ENCODE data around the gene MAD1L1. TPM values are rescaled to one million over a fixed set of nuclear protein-coding genes. Genes with fewer than 3 reads are reported as not detected.

The MAD1L1 gene
- total RNA-seq, 1 donor from 2014 or later: 53.8 TPM

DNA sequence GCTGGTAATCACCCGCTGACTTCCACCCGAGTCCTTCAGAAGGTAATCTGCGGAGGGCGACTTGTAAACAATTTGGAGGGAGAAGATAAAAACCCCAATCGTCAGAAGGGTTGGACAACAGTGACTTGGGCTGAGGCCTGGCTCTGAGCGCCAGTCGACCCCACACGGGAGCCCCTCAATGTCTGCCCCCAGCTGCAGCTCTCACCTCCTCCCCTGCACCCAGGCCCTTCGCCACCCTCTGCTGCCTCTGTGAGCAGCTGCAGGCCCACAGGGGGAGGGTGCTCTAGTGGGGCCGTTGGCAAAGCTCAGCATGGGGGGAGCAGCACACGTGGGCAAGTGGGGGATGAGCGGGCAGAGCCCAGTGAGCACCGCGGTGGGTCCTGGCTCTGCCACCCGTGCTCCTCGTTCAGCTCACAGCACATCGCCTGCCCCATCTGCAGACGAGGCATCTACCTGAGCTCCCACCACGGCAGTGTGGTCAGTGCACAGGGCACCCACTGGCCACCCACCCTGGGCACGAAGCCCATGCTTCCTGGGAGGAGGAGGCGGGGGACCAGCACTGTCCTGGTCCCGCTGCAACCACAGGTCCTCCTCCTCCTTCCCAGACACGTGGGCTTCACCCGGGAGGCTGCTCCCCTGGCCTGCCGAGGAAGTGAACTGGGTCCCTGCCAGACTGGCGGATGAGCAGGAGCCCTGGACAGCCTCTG lies 282.1 kb downstream of the MAD1L1 start:
- Mint-ChIP-seq H3K4me1 (peaks cover 3% of the 10 kb centered on the region), H3K36me3 (ENCODE audit: low read depth) (no peaks in the 10 kb centered on the region), H3K27me3 (ENCODE audit: low read depth) (no peaks in the 10 kb centered on the region), H3K27ac (ENCODE audit: unreplicated experiment) (no peak overlapping the region), H3K9me3 (no peaks in the 10 kb centered on the region), H3K4me3 (no peak overlapping the region)
- TF ChIP-seq, protein P1, sequence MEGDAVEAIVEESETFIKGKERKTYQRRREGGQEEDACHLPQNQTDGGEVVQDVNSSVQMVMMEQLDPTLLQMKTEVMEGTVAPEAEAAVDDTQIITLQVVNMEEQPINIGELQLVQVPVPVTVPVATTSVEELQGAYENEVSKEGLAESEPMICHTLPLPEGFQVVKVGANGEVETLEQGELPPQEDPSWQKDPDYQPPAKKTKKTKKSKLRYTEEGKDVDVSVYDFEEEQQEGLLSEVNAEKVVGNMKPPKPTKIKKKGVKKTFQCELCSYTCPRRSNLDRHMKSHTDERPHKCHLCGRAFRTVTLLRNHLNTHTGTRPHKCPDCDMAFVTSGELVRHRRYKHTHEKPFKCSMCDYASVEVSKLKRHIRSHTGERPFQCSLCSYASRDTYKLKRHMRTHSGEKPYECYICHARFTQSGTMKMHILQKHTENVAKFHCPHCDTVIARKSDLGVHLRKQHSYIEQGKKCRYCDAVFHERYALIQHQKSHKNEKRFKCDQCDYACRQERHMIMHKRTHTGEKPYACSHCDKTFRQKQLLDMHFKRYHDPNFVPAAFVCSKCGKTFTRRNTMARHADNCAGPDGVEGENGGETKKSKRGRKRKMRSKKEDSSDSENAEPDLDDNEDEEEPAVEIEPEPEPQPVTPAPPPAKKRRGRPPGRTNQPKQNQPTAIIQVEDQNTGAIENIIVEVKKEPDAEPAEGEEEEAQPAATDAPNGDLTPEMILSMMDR (conservative IDR thresholded peaks at IDR 0.05): no peak
- no peak for DNase-seq (ENCODE audit: low read depth, low spot score)

DNA sequence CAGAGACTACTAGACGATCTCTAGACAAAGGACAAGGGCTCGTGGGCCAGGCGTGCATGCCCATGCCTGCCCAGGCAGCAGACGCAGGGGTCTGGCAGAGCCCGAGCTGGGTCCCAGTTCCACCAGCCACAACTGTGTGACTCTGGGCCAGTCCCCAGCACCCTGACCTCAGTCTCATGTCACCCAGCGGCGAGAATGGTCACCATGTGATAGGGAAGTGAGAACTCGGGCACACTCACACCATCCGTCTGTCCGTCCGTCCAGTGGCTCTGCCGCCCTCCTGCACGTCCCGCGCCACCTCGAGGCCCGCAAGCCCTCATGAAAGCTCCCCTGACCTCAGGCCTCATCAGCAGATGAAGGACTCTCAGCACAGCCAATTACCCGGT lies 282.7 kb downstream of the MAD1L1 start:
- no peak overlapping the region for H3K27ac Mint-ChIP-seq (ENCODE audit: unreplicated experiment)
- DNase-seq (ENCODE audit: low read depth, low spot score): no peak
- H3K4me3 Mint-ChIP-seq: no peak overlapping the region
- H3K4me1 Mint-ChIP-seq: peaks cover 3% of the 10 kb centered on the region
- H3K9me3 Mint-ChIP-seq: no peaks in the 10 kb centered on the region
- TF ChIP-seq, protein P1 (conservative IDR thresholded peaks at IDR 0.05): no peak
- no peaks in the 10 kb centered on the region for H3K27me3 Mint-ChIP-seq (ENCODE audit: low read depth)
- H3K36me3 Mint-ChIP-seq (ENCODE audit: low read depth): no peaks in the 10 kb centered on the region

DNA sequence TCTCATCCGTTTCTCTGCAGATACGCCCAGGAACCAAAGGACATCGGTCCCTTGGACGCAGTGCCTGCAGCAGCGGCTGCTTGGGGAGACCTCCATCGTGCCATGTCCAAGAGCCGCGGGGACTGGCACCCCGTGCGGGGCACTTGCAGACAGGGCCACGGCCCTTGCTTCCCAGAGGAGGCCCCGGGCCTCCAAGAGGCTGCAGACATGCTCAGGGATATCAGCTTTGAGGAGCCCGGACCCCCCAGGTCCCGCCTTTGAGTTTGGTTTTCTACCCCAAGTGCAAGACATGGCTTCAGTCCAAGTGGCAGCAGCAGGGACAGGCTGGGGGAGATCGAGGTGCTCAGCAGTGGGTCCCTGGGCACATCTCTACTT lies 283.1 kb downstream of the MAD1L1 start:
- no peak overlapping the region for H3K27ac Mint-ChIP-seq (ENCODE audit: unreplicated experiment)
- H3K4me1 Mint-ChIP-seq: peaks cover 3% of the 10 kb centered on the region
- DNase-seq (ENCODE audit: low read depth, low spot score): no peak
- no peaks in the 10 kb centered on the region for H3K36me3 Mint-ChIP-seq (ENCODE audit: low read depth)
- no peaks in the 10 kb centered on the region for H3K27me3 Mint-ChIP-seq (ENCODE audit: low read depth)
- no peaks in the 10 kb centered on the region for H3K9me3 Mint-ChIP-seq
- H3K4me3 Mint-ChIP-seq: no peak overlapping the region
- TF ChIP-seq, protein P1 (conservative IDR thresholded peaks at IDR 0.05): no peak

DNA sequence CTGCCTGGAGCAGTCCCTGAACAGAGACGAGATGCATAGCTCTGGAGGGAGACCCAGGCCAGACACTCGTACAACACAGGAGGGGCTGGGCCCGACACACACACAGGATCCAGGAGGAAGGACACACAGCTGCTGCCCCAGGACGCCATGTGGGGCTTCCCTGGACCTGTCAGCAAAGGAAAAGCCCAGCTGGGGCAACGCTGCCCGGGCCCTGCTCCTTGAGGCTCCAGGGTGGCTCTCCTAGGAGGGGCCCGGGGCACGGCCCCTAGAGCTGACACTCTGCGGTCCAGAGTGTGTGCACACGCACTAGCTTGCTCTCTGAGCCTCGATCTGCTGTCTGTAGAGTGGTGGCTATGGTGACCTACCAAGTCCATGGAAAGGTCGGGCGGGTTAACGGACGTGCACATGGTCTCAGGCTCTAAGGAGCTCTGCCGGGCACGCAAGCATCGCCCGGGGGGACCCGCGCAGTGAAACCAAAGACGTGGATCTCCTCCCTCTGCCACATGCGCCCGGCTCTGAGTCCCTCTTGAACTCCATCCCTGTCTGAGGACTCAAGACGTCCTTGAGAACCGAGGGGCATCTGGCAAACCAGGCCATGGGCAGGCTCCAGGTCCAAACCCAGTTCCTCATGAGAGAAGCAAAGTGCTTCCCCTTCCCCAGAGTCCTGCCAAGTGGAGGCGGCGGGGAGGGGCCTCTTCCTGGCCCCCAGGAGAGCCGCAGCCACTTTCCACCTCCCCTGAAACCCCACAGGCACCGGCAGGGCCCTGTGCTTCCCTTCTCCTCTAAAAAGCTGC lies 283.7 kb downstream of the MAD1L1 start:
- TF ChIP-seq, protein P1 (conservative IDR thresholded peaks at IDR 0.05): no peak
- Mint-ChIP-seq H3K27ac (ENCODE audit: unreplicated experiment) (no peak overlapping the region), H3K9me3 (no peaks in the 10 kb centered on the region), H3K36me3 (ENCODE audit: low read depth) (no peaks in the 10 kb centered on the region), H3K4me3 (no peak overlapping the region), H3K4me1 (peaks cover 6% of the 10 kb centered on the region), H3K27me3 (ENCODE audit: low read depth) (no peaks in the 10 kb centered on the region)
- no peak for DNase-seq (ENCODE audit: low read depth, low spot score)

DNA sequence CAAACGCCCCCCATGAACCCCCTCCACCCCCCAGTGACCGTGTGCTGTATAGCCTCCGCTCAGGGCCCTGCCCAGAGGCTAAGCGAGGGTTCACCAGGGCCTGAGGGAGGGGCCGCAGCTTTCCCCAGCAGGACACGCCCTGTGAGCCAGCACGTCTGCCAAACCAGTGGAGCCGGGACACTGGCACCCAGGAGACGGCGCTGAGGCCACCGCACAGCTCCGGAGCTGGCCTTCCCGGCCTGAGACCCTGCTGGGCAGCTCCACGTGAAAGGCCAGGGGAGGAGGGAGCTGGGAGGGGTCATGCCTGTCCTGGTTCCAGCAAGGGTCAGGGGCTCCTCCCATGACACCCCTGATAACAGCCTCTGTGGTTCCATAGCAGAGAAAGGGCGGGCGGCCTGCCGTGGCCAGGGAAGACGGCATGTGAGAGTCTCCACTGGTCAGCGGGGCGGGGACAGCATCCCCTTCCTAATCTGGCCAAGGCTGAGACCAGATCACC lies 284.4 kb downstream of the MAD1L1 start:
- TF ChIP-seq, protein P1 (conservative IDR thresholded peaks at IDR 0.05): no peak
- Mint-ChIP-seq H3K4me3 (no peak overlapping the region), H3K27me3 (ENCODE audit: low read depth) (no peaks in the 10 kb centered on the region), H3K36me3 (ENCODE audit: low read depth) (no peaks in the 10 kb centered on the region), H3K27ac (ENCODE audit: unreplicated experiment) (no peak overlapping the region), H3K4me1 (peaks cover 14% of the 10 kb centered on the region), H3K9me3 (no peaks in the 10 kb centered on the region)
- no peak for DNase-seq (ENCODE audit: low read depth, low spot score)

All from neural crest cell (in vitro differentiated cells).